Smooth muscle cell (in vitro differentiated cells): ENCODE data around the gene RPS25. TPM values are rescaled to one million over a fixed set of nuclear protein-coding genes. Genes with fewer than 3 reads are reported as not detected.

Experiments
- DNase-seq: peaks from one replicate; lab custom pipeline; 2025; ENCODE audit not compliant: unreplicated experiment; lab: John Stamatoyannopoulos, UW
- H2AFZ ChIP-seq: fragments of 200-600 bp; sonication (generic); 2 replicates; pipeline ENCODE4 v1.6.0; 2016; ENCODE audit warnings: antibody characterized with exemption, low read depth, mild to moderate bottlenecking
- H3F3A ChIP-seq: fragments of 200-600 bp; sonication (generic); 2 replicates; pipeline ENCODE4 v1.6.0; 2017; ENCODE audit warnings: antibody characterized with exemption, low read depth
- H3K27ac ChIP-seq: fragments of 200-600 bp; sonication (generic); 2 replicates; pipeline ENCODE4 v1.5.1; 2016; ENCODE audit warnings: low read depth, mild to moderate bottlenecking
- H3K27me3 ChIP-seq: fragments of 200-600 bp; sonication (generic); 2 replicates; pipeline ENCODE4 v1.6.1; 2016; ENCODE audit warnings: low read depth, mild to moderate bottlenecking
- H3K36me3 ChIP-seq: fragments of 200-600 bp; sonication (generic); 2 replicates; pipeline ENCODE4 v1.5.1; 2016; ENCODE audit warnings: low read depth
- H3K4me1 ChIP-seq: fragments of 200-600 bp; sonication (generic); 2 replicates; pipeline ENCODE4 v1.5.1; 2016; ENCODE audit warnings: low read depth
- H3K4me2 ChIP-seq: fragments of 200-600 bp; sonication (generic); 2 replicates; pipeline ENCODE4 v1.6.0; 2016; ENCODE audit warnings: mild to moderate bottlenecking
- H3K4me3 ChIP-seq: fragments of 200-600 bp; sonication (generic); 2 replicates; pipeline ENCODE4 v1.5.1; 2016; ENCODE audit warnings: mild to moderate bottlenecking
- H3K79me2 ChIP-seq: fragments of 200-600 bp; sonication (generic); 2 replicates; pipeline ENCODE4 v1.6.0; 2016; ENCODE audit warnings: low read depth, mild to moderate bottlenecking
- H3K9ac ChIP-seq: fragments of 200-600 bp; sonication (generic); 2 replicates; pipeline ENCODE4 v1.6.0; 2016; ENCODE audit warnings: low read depth
- H3K9me3 ChIP-seq: fragments of 200-600 bp; sonication (generic); replicated peaks from 2 replicates; pipeline ENCODE4 v1.5.1; 2016; ENCODE audit warnings: low read depth
- H4K20me1 ChIP-seq: fragments of 200-600 bp; sonication (generic); 2 replicates; pipeline ENCODE4 v1.6.0; 2016; ENCODE audit warnings: low read depth
- WGBS: methylation state at CpG from one replicate; pipeline ENCODE4 v1.1.7; 2016; ENCODE audit warnings: low lambda C conversion rate; 5-methylcytosine and 5-hydroxymethylcytosine counted together
- polyA plus RNA-seq: library from polyadenylated mRNA; unstranded; fragments of >200 nt; fragmentation: Nextera tagmentation; extraction: Ambion mirVana; gene quantifications from 2 replicates; pipeline ENCODE4 v1.2.1, GENCODE V29; 2016
- total RNA-seq: library from RNA; depleted of rRNA; stranded (reverse); fragments of >200 nt; gene quantifications from 2 replicates; pipeline ENCODE4 v1.2.3, GENCODE V29; 2014
- TF ChIP-seq, protein P1 (sequence below): fragments of 200-600 bp; sonication (generic); IDR thresholded peaks from 2 replicates; pipeline ENCODE4 v1.5.1; 2017; ENCODE audit warnings: borderline replicate concordance, mild to moderate bottlenecking, antibody characterized with exemption; ENCODE audit not compliant: insufficient read depth, poor library complexity, severe bottlenecking

RPS25 gene
- total and polyA plus RNA-seq, 2 experiments from 2014 or later: 1,078 to 1,616 TPM

DNA sequence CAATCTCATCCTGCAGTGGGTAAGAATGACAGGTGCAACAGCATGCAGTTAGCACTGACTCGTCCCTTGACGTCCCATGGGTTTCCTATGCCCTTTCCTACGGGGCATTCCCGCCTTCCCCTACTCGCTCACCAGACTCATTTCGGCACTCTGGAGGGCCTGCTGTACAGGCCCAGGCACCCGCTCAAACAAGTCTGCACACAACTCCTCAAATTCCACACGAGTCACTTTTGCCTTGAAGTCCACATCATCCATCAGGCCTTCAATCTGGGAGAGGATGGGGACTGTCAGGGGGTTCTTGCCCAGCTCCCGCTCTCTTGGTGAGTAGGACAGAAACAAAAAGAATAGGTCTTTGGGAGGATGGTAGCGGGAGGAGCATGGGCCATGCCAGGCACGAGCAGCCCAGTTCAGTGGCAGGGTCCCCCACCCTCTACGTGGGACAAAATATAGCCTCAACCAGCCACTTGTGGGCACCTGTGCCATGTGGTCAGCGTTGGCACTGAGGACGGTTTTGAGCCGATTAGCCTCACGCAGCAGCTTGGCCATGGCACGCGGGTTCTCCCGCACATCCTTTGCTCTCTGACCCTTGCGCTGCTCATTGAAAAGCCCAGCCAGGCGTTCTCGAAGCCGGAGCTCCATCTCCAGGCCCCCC lies 34.1 kb upstream of the RPS25 start:
- H3K9me3 ChIP-seq: no peaks in the 10 kb centered on the region
- H3K4me2 ChIP-seq: no peak overlapping the region
- peaks cover 7% of the 10 kb centered on the region for H3K4me1 ChIP-seq
- peaks cover 10% of the 10 kb centered on the region for H3K36me3 ChIP-seq
- no peak overlapping the region for H3K9ac ChIP-seq
- H3K27ac ChIP-seq: no peak overlapping the region
- H4K20me1 ChIP-seq: peaks cover 14% of the 10 kb centered on the region
- H3K79me2 ChIP-seq: peaks cover 21% of the 10 kb centered on the region
- no peak overlapping the region for H3K4me3 ChIP-seq
- H3K27me3 ChIP-seq: no peaks in the 10 kb centered on the region
- TF ChIP-seq, protein P1, sequence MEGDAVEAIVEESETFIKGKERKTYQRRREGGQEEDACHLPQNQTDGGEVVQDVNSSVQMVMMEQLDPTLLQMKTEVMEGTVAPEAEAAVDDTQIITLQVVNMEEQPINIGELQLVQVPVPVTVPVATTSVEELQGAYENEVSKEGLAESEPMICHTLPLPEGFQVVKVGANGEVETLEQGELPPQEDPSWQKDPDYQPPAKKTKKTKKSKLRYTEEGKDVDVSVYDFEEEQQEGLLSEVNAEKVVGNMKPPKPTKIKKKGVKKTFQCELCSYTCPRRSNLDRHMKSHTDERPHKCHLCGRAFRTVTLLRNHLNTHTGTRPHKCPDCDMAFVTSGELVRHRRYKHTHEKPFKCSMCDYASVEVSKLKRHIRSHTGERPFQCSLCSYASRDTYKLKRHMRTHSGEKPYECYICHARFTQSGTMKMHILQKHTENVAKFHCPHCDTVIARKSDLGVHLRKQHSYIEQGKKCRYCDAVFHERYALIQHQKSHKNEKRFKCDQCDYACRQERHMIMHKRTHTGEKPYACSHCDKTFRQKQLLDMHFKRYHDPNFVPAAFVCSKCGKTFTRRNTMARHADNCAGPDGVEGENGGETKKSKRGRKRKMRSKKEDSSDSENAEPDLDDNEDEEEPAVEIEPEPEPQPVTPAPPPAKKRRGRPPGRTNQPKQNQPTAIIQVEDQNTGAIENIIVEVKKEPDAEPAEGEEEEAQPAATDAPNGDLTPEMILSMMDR: no peak
- no peak overlapping the region for H2AFZ ChIP-seq
- no peaks in the 10 kb centered on the region for H3F3A ChIP-seq
- 97% methylated on average over 23 of the region's 23 CpGs for whole genome bisulfite sequencing
- DNase-seq: no peak

DNA sequence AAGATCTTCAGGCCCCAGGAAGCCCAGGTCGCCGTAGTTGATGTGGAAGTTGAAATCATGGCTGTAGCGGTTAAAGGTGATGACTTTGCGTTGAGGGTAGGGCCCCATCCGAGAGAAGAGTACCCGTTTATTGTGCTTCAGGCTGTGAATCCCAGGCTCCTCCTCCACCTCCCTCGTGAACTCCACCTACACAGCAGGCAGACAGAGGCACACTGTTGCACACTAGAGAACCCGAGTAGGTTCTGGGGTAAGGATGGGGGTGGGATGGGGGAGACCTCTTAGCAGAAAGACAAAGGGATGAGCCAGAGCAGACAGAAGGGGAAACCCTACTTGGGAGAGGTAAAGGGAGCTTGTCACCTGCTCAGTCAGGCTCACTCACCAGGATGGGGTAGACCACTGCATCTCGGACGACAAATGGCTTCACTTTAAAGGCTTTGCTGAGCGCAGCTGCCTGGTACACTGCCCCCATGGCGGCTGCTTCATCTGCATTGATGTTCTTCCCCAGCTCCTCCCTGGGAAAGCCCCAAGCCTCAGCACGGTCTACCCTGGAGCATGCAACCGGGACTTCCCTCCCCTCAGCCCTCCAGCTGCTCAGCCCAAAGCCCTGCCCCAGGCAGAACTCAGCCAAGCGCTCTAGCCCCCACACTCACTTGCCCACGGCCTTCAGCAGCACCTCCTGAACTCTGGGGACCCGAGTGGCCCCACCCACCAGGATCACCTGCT lies 33.5 kb upstream of the RPS25 start:
- no peaks in the 10 kb centered on the region for H3F3A ChIP-seq
- no peaks in the 10 kb centered on the region for H3K9me3 ChIP-seq
- H3K4me1 ChIP-seq: peaks cover 7% of the 10 kb centered on the region
- H2AFZ ChIP-seq: no peak overlapping the region
- TF ChIP-seq, protein P1: no peak
- H3K36me3 ChIP-seq: peaks cover 10% of the 10 kb centered on the region
- H3K27ac ChIP-seq: no peak overlapping the region
- H3K4me2 ChIP-seq: no peak overlapping the region
- H3K27me3 ChIP-seq: no peaks in the 10 kb centered on the region
- peaks cover 19% of the 10 kb centered on the region for H3K79me2 ChIP-seq
- 97% methylated on average over 16 of the region's 17 CpGs for WGBS
- no peak overlapping the region for H3K9ac ChIP-seq
- H3K4me3 ChIP-seq: no peak overlapping the region
- peaks cover 14% of the 10 kb centered on the region for H4K20me1 ChIP-seq
- no peak for DNase-seq

DNA sequence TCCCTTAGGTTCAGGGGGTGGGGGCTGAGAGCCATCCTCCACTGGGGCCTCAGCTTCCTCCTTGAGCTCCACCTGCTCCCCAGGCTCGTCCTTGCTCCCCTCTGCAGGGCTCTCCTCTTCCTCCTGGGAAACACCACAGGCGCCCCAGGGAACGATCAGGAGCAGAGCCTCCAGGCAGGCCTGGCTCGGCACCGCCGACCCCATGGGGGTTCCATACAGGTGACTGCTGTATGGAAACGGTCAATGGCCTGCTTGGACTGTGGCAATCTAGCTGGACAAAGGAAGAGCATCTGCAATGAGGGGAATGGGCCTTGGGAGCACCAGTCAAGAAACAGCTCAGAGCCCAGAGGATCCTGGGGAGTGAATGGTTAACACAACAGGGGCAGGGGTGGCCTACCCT lies 30.9 kb upstream of the RPS25 start:
- Histone ChIP-seq H4K20me1 (no peaks in the 10 kb centered on the region), H3K9ac (no peak overlapping the region), H2AFZ (no peak overlapping the region), H3K9me3 (no peaks in the 10 kb centered on the region), H3K4me3 (no peak overlapping the region), H3K4me2 (no peak overlapping the region), H3K4me1 (no peaks in the 10 kb centered on the region), H3K79me2 (no peaks in the 10 kb centered on the region), H3K36me3 (peaks cover 10% of the 10 kb centered on the region), H3K27me3 (no peaks in the 10 kb centered on the region), H3K27ac (no peak overlapping the region), H3F3A (no peaks in the 10 kb centered on the region)
- no peak for DNase-seq
- TF ChIP-seq, protein P1: no peak
- 97% methylated on average over 7 of the region's 7 CpGs for WGBS
